Stimulated activated CD4-positive, alpha-beta T cell treated with anti-CD3 and anti-CD28 coated beads, Interleukin-1b, Interleukin-23, amount 100 ng/mL, for 24 hours (primary cell): Measurements from ENCODE around the gene BABAM2.

Experiments
- DNase-seq, 4 experiments: peaks; one replicate each; pipeline ENCODE4 v3.0.0-alpha.2; 2020; ENCODE audit warnings: low read depth in 4 of 4, low spot score in 1 of 4

Gene BABAM2

DNA sequence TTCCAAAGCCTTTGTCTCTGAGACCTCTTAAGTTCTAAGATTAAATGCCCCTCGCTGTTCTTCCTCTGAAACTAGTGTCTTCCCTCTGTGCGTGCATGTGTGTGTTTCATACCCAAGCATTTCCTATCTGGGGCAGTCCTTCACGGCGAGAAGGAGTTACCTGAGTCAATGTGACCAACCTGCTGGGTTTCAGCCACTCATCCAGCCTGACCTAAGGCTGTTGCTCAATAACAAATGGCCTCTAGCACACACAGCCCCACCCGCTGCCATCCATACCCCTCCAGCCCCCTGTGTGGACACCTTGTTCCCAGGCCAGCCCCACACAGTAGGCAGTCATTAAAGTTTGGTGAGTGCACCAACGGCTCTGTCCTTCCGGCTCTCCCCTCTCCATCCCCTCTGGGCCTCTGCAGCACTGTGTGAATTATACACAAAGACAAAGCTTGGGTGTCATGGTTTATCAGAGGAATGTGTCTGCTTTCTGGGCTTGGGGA is 448.3 kb downstream of the BABAM2 start:
- no peak for DNase-seq

DNA sequence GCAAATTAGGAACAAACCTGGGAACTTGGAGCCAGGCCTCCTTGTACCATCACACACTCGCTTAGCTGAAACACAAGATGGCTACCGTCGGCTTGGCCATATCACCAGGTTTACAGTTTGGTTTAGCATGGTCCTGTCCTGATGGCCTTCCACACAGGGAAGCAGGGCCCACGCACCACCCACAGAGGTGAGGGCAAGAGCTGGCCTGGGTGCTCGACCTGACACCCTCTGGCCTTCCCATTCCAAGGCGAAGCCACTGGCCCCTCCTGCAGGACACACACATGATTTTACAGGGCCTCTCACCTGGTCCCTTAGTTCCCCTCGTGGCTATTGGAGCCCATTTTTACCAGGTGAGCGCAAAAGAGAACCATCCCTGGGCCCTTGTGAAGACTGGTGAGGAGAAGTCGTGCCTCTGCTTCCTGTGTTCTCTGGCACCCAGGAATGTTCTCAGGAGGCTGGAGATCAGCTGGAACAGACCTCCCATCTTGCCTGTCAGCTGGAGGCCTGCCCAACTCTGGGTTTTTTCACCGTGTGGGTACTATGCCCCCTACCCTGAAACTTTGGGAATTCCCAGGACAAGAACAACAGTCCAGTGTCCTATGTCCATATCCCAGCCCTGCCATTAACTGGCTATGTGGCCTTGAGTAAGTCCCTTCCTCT is 449.1 kb downstream of the BABAM2 start:
- no peak for DNase-seq

DNA sequence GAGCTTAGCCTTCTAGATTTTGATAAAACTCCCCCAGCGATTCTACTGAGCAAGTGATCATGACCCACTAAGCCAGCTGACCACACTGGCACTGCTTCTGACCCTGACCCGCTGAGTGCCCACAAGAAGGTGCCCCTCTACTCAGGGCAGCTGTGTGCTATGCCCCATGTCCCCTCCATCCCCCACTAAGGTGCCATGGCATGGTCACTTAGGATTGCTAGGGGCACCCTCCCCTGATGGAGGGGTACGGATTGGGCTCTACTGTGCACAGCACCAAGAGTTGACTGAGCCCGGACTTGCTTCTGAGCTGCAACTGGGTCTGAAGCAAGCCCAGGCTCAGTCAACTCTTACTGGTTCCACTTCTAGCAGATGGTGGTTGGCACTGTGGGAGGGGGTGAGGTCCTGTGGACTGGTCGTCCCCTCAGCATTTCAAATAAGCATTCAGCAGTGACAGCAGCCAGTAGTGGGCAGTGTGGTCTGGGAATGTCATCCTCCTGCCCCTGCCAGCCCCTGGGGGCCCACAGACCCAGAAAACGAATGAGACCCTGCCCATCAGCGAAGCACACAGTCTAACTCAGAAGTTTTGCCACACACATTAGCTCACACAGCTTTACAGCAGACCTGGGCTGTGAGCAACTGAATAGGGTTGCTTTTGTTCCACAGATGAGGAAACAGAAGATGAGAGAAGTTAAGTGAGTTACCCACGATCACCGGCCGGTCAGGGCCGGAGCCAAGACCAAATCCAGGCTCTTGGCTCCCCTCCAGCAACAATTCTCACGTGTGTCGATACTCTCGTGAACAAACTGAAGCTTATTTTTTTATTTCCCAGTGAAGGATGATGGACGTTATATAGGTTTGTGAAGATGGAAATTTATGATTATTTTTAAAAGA is 450.0 kb downstream of the BABAM2 start:
- no peak for DNase-seq

DNA sequence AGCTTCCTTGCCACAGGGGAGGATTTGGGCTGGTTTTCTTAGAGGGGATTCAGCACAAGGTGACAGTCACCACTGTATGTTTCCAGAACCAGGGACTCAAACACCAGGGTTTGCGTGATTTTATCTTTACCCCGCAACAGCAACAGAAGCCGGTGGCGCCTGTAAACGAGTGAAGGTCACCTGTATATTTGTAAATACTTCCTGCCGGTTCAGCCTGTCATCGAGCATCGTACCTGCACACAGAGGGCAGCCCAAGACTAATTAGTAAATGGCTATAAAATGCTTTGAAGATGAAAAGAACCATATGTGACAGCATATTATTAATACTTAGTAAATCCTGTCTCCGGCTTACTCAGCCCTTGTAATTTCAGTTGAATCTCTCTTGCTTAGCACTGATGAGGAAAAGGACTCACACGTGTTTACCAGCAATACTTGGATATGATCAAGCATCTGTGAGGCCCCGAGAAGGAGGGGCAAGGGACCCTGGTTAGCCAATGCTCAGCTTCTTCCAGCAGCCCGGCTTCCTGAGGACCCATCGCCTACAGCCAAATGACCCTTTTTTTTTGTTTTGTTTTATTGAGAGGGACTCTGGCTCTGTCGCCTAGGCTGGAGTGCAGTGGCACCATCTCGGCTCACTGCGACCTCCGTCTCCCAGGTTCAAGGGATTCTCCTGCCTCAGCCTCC is 450.8 kb downstream of the BABAM2 start:
- no peak for DNase-seq

DNA sequence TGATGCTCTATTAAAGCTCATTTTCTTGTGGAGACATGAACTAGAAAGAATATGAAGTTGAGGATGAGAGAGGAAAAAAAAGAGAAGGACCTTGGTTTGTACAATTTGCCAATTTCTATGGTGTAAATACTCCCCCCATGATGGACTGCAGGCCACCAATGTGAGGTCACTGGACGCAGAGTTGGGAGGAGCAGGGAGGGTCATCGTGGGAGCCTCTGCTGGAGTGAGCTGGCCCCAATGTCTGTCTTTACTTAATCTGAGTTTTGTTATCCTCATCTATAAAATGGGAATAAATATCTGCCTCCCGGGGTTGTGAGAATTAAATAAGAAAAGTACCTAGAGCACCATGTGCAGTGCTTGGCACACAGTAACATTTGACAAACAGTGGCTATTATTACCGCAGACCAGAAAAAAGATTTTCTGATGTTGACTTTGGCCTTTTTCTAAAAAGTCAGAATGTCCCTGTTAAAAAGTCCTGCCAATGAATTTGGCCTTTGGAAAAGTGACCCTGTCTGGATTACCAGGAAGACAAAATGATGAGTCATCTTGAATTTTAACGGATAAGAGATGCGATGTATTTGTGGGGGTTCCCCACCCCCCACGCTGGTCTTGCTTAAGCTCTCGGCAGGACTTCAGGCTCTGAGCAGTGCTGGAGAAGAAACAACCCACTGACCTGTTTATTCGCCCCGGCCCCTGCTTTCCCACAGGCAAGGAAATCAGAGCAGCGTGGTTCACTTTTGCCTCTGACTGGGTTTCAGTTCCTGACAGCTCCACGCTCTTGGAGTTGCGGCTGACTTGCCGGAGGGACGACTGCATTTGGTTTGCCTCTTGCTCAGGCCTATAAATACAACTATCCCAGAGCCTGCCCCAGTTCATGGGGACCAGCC is 451.8 kb downstream of the BABAM2 start:
- no peak for DNase-seq

DNA sequence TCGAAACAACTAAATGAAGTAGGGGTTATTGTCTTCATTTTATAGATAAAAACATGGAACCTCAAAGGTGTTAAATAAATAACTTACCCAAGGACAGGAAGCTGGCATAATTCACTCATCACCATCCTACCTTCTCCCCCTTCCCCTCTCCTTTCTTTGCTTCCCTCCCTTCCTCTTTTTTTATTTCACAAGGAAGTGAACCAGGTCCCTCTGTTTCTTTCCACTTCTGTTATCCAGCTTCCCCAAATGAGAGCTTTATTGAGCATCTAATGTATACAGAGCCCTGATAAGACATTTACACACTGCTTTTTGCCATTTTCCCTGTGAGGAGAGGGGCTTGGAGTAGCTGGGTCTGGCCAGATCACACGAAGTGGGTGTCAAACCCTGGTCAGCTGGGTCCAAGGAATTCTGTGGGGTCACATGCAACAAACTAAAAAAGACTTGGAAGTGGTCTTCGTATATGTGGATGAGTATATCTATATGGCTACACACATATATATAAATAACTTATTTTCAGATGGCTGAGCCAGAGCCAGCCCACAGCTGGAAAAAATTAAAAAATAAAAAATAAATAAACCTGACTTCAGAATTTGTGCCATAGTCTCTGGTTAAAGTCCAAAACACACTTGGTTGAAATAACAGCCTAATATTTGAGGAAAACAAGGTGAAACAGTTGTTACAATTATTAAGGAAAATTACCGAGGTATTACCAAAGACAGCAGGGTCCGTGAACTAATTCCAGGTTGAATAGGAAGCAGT is 452.8 kb downstream of the BABAM2 start:
- no peak for DNase-seq

DNA sequence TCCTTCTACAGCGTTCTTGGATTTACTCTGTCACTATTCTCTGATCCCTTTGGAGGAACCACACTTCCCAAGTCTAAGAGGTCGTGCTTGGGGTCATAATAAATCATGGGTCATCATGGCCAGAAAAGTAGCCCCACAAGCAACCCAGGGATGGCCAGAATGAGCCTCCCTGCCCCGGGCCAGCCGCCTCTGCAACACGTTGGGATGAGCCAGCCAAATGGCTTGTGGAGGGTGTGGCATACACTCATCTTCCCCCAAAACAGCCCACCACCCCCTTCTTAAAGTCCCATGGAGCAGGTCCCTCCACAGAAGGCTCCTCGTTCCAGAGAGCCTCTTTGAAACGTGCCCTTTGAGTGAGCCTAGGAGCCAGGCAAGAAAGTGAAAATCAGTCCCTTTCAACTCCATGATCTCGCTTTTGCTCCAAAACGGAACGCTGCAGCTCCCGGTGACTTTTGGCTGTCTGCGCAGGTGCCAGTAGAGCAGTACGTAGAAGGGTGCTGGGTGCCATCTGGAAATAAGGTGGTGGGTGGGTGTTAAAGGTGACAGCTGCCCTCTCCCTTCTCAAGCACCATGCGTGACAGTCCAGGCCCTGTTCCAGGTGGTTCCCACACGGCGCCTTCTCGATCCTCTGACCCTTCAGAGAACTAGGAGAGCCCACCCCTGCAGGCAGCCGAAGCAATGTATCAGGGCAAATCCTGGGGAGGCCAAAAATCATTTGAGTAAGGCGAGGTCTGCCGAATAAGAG is 453.6 kb downstream of the BABAM2 start:
- no peak for DNase-seq

DNA sequence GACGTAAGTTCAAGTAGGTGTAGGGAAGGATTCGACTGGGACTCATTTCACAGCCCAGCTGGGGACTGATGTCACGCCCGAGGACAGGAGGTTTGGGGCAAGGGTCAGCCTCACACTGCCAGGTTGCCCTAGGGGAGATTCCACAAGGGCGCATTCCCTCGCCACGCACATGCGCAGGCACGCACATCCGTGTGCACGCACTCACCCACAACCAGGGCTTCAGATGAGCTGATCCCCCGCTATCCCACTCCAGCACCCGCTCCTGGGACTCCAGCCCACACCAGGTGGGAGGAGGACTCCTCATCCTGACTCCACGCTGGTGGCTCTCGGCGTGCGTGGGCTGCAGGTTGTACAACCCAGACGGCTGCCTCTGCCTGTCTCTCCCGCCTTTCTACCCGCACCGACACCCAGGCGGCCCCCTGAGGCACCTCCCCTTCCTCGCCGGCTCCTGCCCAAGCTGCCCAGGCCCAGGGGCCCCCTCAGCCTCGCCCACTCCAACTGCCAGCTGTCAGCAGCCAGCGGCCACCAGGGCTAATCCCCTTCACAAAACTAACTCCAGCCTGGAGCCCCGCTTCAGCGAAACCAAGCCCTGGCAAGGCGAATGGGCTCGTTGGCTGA is 454.3 kb downstream of the BABAM2 start:
- no peak for DNase-seq

DNA sequence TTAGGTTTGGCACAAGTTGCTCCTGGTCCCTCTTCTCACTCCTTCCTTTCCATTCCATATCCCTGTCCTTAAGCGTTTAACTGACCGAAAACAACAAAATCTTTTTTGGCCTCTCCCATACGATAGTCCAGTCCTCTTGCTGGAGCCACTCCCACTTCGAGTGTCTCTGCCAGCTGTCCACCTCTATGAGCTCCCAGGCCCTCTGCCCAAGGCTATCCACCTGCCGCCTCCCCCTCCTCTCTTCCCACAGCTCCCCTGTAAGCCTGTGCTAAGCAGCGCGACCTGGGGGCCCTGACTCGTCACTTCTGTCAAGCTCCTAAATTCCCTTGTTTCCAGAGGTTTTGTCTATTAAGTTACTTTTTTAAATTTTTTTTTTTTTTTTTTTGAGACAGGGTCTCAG is 455.1 kb downstream of the BABAM2 start:
- DNase-seq, result no peak

DNA sequence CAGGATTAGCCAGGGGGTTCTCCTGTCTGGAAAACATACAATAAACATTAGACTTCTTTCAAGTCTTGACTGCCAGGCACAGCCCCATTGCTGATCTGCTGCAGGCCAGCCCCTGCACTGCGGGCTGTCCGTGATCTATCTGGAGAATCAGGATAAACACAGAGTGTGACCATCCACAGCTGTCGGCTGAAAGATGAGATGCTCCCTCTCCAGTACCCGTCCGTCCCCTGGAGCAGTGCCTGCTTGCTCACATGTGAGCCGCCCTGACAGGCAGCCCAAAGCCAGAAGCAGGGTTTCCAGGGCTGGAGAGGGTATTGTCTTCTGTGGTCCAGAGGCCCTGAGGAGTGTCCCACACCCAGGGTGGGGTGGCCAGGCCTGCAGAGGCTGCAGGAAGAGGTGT is 456.1 kb downstream of the BABAM2 start:
- no peak for DNase-seq

DNA sequence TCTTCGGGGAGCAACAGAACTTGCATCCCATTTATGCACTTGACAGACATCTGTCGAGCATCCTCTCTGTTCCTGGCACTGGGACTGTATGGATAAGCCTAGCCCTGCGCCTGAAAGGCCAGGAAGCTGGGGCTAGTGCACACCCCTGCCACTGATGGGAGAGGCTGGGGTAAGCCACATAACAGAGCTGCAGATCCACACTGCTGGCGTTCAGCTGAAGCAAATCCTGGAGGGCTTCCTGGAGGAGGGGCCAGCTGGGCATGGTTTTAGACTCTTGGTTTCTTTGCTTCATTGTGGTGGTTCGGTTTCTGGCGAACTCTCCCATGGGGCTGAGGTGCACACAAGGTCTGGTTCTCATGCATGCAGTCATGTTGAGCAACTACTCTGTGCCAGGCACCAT is 456.7 kb downstream of the BABAM2 start:
- no peak for DNase-seq

DNA sequence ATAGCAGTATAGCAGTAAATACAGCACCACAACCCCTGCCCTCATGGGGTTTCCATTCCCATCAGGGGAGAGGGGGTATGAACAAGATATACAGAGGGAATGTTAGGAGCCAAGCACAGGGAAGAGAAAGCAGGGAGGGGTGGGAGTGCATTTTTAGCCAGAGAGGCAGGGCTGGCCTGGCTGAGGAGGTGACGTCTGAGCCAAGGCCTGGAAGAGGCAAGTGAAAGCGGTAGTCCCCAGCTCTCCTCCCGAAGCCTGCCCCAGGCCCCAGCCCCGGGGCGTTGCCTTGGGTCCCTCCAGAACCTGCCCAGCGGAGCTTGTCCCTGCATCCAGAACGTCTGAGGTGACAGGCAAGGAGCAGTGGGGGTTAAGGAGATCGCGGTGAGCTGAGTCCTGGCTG is 457.1 kb downstream of the BABAM2 start:
- no peak for DNase-seq

DNA sequence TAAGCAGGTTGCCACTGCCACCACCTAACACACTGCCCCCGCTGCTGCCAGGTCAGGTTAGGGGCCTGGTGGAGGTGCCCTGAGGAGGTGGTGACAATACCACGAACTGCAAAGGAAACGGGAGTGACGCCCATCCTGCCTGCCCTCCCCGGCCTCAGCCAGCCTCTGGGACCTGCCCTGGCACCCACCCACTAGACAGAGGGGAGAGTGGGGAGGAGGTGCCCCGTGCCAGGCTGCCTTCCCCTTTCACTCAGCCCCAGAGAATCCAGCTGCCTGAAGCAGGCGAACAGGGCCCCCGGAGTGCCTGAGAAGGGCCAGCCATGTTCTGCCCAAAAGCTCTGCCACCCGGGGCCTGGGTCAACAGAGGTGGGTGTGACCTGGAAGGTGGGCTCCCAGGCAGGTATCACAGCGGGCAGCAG is 457.6 kb downstream of the BABAM2 start:
- no peak for DNase-seq

DNA sequence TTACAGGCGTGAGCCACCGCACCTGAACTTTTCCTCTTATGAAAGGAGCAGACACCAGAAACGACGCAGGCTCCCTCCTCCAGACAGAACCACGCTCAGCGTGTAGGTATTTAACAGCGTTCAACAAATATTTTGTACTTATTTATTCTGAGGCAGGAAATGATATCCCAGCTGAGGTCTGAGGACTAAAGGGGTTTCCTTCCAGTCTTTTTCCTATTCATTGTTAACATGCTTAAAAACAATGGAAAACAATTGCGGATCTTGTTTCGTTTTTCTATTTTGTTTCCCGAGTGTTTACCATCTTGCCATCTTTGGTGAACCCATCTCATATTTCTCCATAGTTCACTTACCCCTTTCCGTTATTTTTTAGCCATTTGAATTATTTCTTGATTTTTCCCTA is 458.4 kb downstream of the BABAM2 start:
- no peak for DNase-seq

DNA sequence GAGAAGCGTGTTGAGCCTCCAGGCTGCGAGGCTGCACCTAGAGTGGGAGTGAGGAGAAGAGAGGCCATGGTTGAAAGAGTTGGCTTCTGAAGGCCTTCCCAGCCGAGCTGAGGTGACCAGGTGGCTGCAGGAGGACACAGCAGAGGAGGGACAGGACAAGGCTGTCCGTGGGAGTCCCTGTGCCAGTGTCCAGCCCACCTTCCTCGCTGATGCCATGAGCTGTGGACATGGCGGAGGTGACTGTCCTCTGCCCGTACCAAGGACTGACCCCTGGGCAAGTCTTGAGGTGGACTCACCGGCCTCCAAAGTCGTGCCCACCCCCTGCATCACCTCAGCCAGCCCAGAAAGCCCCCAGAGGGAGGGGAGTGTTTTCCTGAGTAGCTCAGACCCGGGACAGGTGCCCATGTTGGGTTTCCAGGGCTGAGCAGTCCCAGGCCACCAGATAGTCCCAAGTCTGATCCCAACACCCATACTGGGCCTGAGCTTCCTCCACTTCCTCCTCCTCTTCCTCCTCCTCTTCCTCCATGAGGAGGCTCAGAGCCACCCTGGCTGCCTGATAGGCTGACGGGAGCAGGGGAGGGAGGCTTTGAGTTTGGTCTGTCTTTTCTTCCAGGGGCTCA is 459.1 kb downstream of the BABAM2 start:
- no peak for DNase-seq

DNA sequence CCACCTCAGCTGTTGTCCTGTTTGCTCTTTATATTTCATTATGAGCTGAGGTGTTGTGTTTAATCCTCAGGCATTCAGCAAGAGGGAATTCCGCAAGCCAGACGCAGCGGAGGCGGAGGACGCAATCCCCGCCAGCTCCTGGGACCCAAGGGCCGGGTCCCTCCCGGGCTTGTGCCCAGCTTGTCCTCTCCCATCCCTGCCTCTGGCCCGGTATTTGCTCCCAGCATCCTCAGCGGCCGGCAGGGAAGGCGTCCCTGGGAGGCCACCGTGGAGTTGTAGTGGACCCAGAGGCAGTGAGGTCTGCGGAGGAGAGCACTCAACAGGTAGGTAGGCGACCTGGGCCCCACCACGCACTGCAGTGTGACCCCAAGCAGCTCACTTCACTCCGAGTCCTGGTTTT is 459.7 kb downstream of the BABAM2 start:
- DNase-seq, result no peak

DNA sequence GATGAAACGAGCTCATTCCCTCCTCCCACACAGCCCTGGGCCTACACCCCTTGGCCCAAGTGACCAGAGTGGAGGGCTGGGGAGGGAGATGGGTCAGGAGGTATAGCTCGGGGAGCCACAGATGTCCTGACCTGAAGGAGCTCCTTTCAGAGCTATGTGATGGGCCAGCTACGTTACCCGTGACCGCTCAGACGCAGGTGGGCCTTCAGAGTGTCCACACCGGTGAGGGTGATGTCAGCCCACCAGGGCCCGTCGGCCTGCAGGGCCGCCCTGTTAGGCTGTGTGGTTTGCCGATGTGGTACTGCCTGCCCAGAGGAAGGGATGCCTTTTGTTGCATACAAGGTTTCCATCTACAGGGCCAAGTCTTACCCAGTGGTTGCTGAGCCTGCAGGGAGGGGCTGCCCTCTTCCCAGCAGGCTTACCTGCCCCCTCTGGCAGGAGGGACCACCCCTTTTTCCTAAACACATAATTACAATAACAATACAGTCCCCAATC is 460.3 kb downstream of the BABAM2 start:
- DNase-seq, result no peak

DNA sequence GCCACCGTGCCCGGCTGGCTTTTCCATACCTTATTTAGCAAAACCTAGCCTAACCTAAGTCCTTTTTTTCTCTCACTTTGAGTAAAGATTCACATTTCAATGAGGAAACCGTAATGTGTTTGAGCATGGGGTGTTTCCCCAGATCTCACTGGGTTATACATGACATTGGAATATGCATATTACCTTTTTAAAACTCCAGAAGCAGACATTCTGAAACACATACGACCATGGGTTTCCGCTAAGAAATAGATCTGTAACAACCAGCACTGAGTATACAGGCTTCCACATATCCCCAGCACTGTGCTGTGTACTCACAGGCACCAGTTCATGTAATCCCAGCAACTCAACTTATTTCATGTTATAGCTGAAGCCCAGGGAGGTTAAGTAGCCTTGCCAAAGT is 461.1 kb downstream of the BABAM2 start:
- no peak for DNase-seq
